HG02885 (cell line): ENCODE measurements around the gene ZNF609.

ENCODE experiments used
- ATAC-seq: cut with Tn5 transposase; IDR thresholded peaks from one replicate; pipeline ENCODE4 v1.9.1; 2021; ENCODE audit warnings: mild to moderate bottlenecking; ENCODE audit not compliant: unreplicated experiment, poor library complexity

Gene ZNF609

GRCh38 chr15:64502151-64502550 is 41.8 kb downstream of the ZNF609 start:
- ATAC-seq: no peak

- no peak for ATAC-seq
These were observed 42.2 kb downstream of the ZNF609 start for GRCh38 chr15:64502551-64502950.

GRCh38 chr15:64503197-64503596 is 42.8 kb downstream of the ZNF609 start:
- no peak for ATAC-seq

GRCh38 chr15:64503640-64504039 is 43.3 kb downstream of the ZNF609 start:
- ATAC-seq: no peak

- peak; percentile 75 for ATAC-seq
These were observed 47.0 kb downstream of the ZNF609 start for GRCh38 chr15:64507293-64507802.

- no peak for ATAC-seq
These were observed 47.5 kb downstream of the ZNF609 start for GRCh38 chr15:64507845-64508244.

- ATAC-seq: no peak
These were observed 53.4 kb downstream of the ZNF609 start for GRCh38 chr15:64513823-64514222.

GRCh38 chr15:64515196-64515595 is 54.8 kb downstream of the ZNF609 start:
- ATAC-seq: no peak

- no peak for ATAC-seq
These were observed 55.4 kb downstream of the ZNF609 start for GRCh38 chr15:64515825-64516224.

- no peak for ATAC-seq
These were observed 59.5 kb downstream of the ZNF609 start for GRCh38 chr15:64519897-64520296.

GRCh38 chr15:64521201-64521600 is 60.8 kb downstream of the ZNF609 start:
- no peak for ATAC-seq

- ATAC-seq: no peak
These were observed 61.4 kb downstream of the ZNF609 start for GRCh38 chr15:64521726-64522164.

GRCh38 chr15:64522226-64522823 is 61.9 kb downstream of the ZNF609 start:
- no peak for ATAC-seq

GRCh38 chr15:64523240-64523639 is 62.9 kb downstream of the ZNF609 start:
- ATAC-seq: no peak

- ATAC-seq: no peak
These were observed 64.4 kb downstream of the ZNF609 start for GRCh38 chr15:64524778-64525177.

GRCh38 chr15:64525828-64526530 is 65.6 kb downstream of the ZNF609 start:
- no peak for ATAC-seq

GRCh38 chr15:64527263-64527984 is 67.0 kb downstream of the ZNF609 start:
- no peak for ATAC-seq

- ATAC-seq: no peak
These were observed 68.5 kb downstream of the ZNF609 start for GRCh38 chr15:64528871-64529270.

- ATAC-seq: no peak
These were observed 70.1 kb downstream of the ZNF609 start for GRCh38 chr15:64530472-64530871.

- no peak for ATAC-seq
These were observed 70.5 kb downstream of the ZNF609 start for GRCh38 chr15:64530918-64531317.
